ENCODE data around the gene TUBB. TPM values are rescaled to one million over a fixed set of nuclear protein-coding genes. Genes with fewer than 3 reads are reported as not detected.

Gene TUBB
- total and polyA plus RNA-seq, 9 of the 15 experiments (the other 6 are each of a cell fraction or from before 2014, with no cell fraction given) = 971 to 2,870 (median 1,478) TPM

DNA sequence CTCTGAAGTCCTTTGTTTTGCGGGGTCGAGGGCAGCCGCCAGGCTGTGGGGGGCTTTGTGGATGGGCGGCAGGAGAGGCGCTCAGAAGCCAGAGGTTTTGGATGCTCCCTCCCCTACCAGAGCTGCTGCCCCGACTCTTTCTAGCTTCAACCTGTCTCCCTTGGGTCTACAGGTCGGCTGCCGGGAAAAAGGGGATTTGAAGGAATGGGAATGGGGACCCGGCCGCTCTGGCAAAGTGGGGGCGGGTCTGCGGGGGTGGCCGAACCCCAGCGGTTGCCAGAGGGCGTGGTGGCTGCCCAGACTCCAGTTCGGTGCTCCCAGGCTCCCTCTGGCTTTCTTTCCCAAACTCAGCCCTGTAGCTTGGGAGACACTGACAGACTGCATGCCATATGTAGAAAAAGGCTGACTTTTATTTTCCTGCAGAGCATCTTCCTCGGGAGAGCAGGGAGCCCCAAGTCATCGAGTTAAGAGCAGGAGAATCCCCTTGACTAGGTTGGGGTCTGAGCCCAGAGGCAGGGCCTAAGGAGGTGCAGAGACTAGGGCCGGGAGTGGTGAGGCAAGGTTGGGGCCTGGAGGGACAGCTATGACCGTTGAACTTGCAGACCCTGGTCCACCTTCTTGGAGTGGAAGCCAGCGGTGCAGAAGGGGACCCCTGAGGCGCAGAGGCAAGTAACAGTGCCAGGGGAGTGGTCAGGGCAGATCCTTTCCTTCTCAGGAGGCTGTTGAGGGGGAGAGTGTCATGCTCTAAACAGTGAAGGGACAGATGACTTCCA, 32.3 kb upstream of the TUBB start:
- Histone ChIP-seq H3K9me3 (replicated peaks; ENCODE audit: control insufficient read depth, insufficient read depth, low read depth, low read length) (no peaks in the 10 kb centered on the region), H3K9me1 (ENCODE audit: control insufficient read depth, insufficient read depth, low read length) (no peaks in the 10 kb centered on the region), H3K4me1 (replicated peaks in 1 of 2; ENCODE audit: control insufficient read depth in 2 of 2, insufficient read depth in 2 of 2, low read length in 2 of 2) (peaks cover 46 to 81% of the 10 kb centered on the region in 2 experiments), H3K4me3 (peak overlapping the region; percentile 81), H3K27me3 (ENCODE audit: control insufficient read depth in 2 of 2, insufficient read depth in 2 of 2, low read length in 2 of 2) (no peaks in the 10 kb centered on the region), H2AFZ (ENCODE audit: low read depth, low read length) (peak overlapping the region; percentile 81), H3K9ac (ENCODE audit: insufficient read depth in 1 of 2, low read depth in 2 of 2, low read length in 2 of 2) (peak overlapping the region; percentile 75 to 95), H3K36me3 (ENCODE audit: control insufficient read depth, insufficient read depth, low read length) (peaks cover 11% of the 10 kb centered on the region; the same call in 2 of the 3 replicates), H3K27ac (ENCODE audit: extremely low read depth, low read depth, low read length) (peak overlapping the region; percentile 88), H3K4me2 (ENCODE audit: insufficient read depth, low read length) (peak overlapping the region; percentile 97), H3K79me2 (ENCODE audit: control insufficient read depth, insufficient read depth, low read length) (peaks cover 72% of the 10 kb centered on the region), H4K20me1 (replicated peaks; ENCODE audit: control insufficient read depth, insufficient read depth, low read length) (no peaks in the 10 kb centered on the region)
- 14% methylated on average over 22 of the region's 22 CpGs for WGBS (ENCODE audit: insufficient coverage, low coverage, missing lambda C conversion rate)
- intact Hi-C loops (cut with micrococcal nuclease) = loop anchor here (1.0 to 10.0 kb wide), 2 partner anchors 29 to 127 kb away; partner anchors contain the start of gene MDC1
- ATAC-seq (no peak), FAIRE-seq (no peak), DNase-seq (ENCODE audit: extremely low read depth in 1 of 4, low spot score in 3 of 4) (peak in 3 of 4 experiments; percentile 43 to 52 (median 46))
- CTCF ChIA-PET (ENCODE audit: low intra/inter-chr PET ratio) = no interaction called here
- TSS peak; percentile 38 for BruUV-seq (replicated peaks)
- POLR2A ChIA-PET = interaction anchor here (0.6 to 23.5 kb wide), 9 partner anchors 9 to 976 kb away, joined by 3 to 524 read pairs (median 6); partner anchors contain the start of genes DHX16, MDC1 and TUBB
- in situ Hi-C loops (cut with MboI) = no loop called here
- no peak for TF ChIP-seq HOXB6 (CRISPR knock-in tag; IDR thresholded peaks at IDR 0.05; ENCODE audit: borderline replicate concordance)
- no peak for TF ChIP-seq TARDBP (IDR thresholded peaks at IDR 0.05)
- TF ChIP-seq, protein P1, sequence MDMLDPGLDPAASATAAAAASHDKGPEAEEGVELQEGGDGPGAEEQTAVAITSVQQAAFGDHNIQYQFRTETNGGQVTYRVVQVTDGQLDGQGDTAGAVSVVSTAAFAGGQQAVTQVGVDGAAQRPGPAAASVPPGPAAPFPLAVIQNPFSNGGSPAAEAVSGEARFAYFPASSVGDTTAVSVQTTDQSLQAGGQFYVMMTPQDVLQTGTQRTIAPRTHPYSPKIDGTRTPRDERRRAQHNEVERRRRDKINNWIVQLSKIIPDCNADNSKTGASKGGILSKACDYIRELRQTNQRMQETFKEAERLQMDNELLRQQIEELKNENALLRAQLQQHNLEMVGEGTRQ (CRISPR knock-in tag; IDR thresholded peaks at IDR 0.05) = no peak
- TF ChIP-seq PPARD (CRISPR knock-in tag; IDR thresholded peaks at IDR 0.05) = no peak
- no peak for TF ChIP-seq ZNF707 (CRISPR knock-in tag; conservative IDR thresholded peaks at IDR 0.05)
- no peak for TF ChIP-seq HMG20A (CRISPR knock-in tag; conservative IDR thresholded peaks at IDR 0.05)
- TF ChIP-seq HDAC3 (IDR thresholded peaks at IDR 0.05; ENCODE audit: borderline replicate concordance, partially characterized antibody) = no peak
- TF ChIP-seq C11orf30 (IDR thresholded peaks at IDR 0.05; ENCODE audit: low read depth) = no peak
- no peak for TF ChIP-seq ZNF311 (CRISPR knock-in tag; IDR thresholded peaks at IDR 0.05)
- TF ChIP-seq SNRNP70 (optimal IDR thresholded peaks at IDR 0.05; ENCODE audit: low read depth, low read length) = no peak
- TF ChIP-seq, protein P2, sequence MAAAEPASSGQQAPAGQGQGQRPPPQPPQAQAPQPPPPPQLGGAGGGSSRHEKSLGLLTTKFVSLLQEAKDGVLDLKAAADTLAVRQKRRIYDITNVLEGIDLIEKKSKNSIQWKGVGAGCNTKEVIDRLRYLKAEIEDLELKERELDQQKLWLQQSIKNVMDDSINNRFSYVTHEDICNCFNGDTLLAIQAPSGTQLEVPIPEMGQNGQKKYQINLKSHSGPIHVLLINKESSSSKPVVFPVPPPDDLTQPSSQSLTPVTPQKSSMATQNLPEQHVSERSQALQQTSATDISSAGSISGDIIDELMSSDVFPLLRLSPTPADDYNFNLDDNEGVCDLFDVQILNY (CRISPR knock-in tag; IDR thresholded peaks at IDR 0.05) = no peak
- no peak for TF ChIP-seq ATF1 (CRISPR knock-in tag; IDR thresholded peaks at IDR 0.05)
- no peak for TF ChIP-seq ATF1 (tag; IDR thresholded peaks at IDR 0.05)
- TF ChIP-seq SMARCA5 (IDR thresholded peaks at IDR 0.05) = no peak
- TF ChIP-seq L3MBTL2 (IDR thresholded peaks at IDR 0.05) = 0 out of 2 replicates have a peak, but pooled peaks have one; percentile 6
- TF ChIP-seq NR4A1 (CRISPR knock-in tag; IDR thresholded peaks at IDR 0.05) = peak; percentile 86; the same call in 1 of the 2 replicates
- TF ChIP-seq NR4A1 (tag; IDR thresholded peaks at IDR 0.05) = no peak
- no peak for TF ChIP-seq ZNF263 (CRISPR knock-in tag; IDR thresholded peaks at IDR 0.05; ENCODE audit: borderline replicate concordance)
- TF ChIP-seq EWSR1 (IDR thresholded peaks at IDR 0.05; ENCODE audit: borderline replicate concordance, low read depth, partially characterized antibody) = no peak
- TF ChIP-seq TRIM28 (IDR thresholded peaks at IDR 0.05) = no peak
- no peak for TF ChIP-seq RBM15 (IDR thresholded peaks at IDR 0.05; ENCODE audit: insufficient read depth, low read length)
- TF ChIP-seq FOS (IDR thresholded peaks at IDR 0.05; ENCODE audit: extremely low read depth, insufficient read length) = no peak
- no peak for TF ChIP-seq FOXA1 (IDR thresholded peaks at IDR 0.05; ENCODE audit: borderline replicate concordance)

Data from K562 (cell line).